Small intestine (tissue), 7 donors: ENCODE measurements around the gene SP3. TPM values are rescaled to one million over a fixed set of nuclear protein-coding genes. Genes with fewer than 3 reads are reported as not detected.

Experiments used
- DNase-seq, 2 donors: peaks; one replicate each; pipeline versions ENCODE4 v3.0.0 to v3.0.0-alpha.2; 2013
- FAIRE-seq: peaks from 2 replicates; lab custom pipeline; 2012; peaks lifted over from hg19 to GRCh38; lab: Jason Lieb, UNC
- H3K27ac ChIP-seq, 3 donors: one replicate each; pipeline ENCODE4 v1.5.1; 2013; ENCODE audit warnings: low read length in 2 of 3, mild to moderate bottlenecking in 2 of 3, control low read depth in 1 of 3, inconsistent platforms in 1 of 3, low read depth in 1 of 3, moderate library complexity in 1 of 3
- H3K27me3 ChIP-seq, 3 donors: one replicate each; pipeline ENCODE4 v1.6.1; 2013; ENCODE audit warnings: low read length in 3 of 3, inconsistent platforms in 1 of 3; ENCODE audit not compliant: control insufficient read depth in 3 of 3, insufficient read depth in 3 of 3
- H3K36me3 ChIP-seq, 3 donors: one replicate each; pipeline ENCODE4 v1.6.1; 2013; ENCODE audit warnings: low read length in 3 of 3, inconsistent platforms in 1 of 3, low read depth in 1 of 3, mild to moderate bottlenecking in 1 of 3, moderate library complexity in 1 of 3; ENCODE audit not compliant: control insufficient read depth in 3 of 3, insufficient read depth in 2 of 3
- H3K4me1 ChIP-seq, 3 donors: one replicate each; pipeline ENCODE4 v1.6.1; 2013; ENCODE audit warnings: low read length in 2 of 3, inconsistent platforms in 1 of 3, low read depth in 1 of 3, mild to moderate bottlenecking in 1 of 3, moderate library complexity in 1 of 3; ENCODE audit not compliant: control insufficient read depth in 3 of 3, insufficient read depth in 2 of 3
- H3K4me3 ChIP-seq, 3 donors: one replicate each; pipeline ENCODE4 v1.5.1; 2013; ENCODE audit warnings: low read length in 3 of 3, control low read depth in 1 of 3, inconsistent platforms in 1 of 3, low read depth in 1 of 3, mild to moderate bottlenecking in 1 of 3, moderate library complexity in 1 of 3
- H3K9me3 ChIP-seq, 2 donors: one replicate each; pipeline ENCODE4 v1.6.1; 2013; ENCODE audit warnings: low read depth in 1 of 2, low read length in 1 of 2; ENCODE audit not compliant: control insufficient read depth in 2 of 2, insufficient read depth in 1 of 2
- WGBS, 3 donors: extraction: QIAGEN DNeasy Blood & Tissue Kit; methylation state at CpG; one replicate each; pipeline ENCODE4 v1.1.7; 2013; 5-methylcytosine and 5-hydroxymethylcytosine counted together
- polyA plus RNA-seq, 4 donors: library from polyadenylated mRNA; stranded (reverse) in 3 of 4; unstranded in 1 of 4; fragments of 200-250 nt in 3 of 4; fragments of 120-200 nt in 1 of 4; gene quantifications; one replicate each; pipeline versions ENCODE4 v1.2.1 to v1.2.3, GENCODE V29; 2013
- donor health status: healthy with polysubstance abuse.
- donor health status: control.
- donor health status: control.
- donor health status: Bipolar disorder and iron deficiency.
- donor health status: healthy.

Gene SP3
- polyA plus RNA-seq, 4 donors = 15.0 to 79.8 (median 19.1) TPM

DNA sequence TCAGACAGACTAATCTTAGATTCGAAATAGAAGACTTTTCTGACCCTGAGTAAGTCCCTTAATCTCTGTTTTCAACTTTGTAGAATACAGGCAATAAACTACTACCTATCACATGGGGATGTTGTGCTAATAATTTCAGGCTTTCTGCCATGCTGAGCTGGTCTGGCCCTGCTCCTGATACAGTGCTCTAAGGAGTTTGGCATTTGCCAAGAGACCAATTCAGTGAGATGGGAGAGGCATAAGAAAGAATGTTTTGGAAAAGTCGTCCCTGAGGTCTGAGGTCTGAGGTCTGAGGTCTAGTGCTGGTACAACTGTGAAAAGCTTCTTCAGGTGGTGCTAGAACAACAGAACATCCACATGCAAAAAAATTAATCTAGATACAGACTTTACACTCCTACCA, 35.9 kb upstream of the SP3 start:
- 40 to 47% (median 46%) methylated on average over 2 of the region's 2 CpGs for WGBS, 3 donors
- no peaks in the 10 kb centered on the region for H3K9me3 ChIP-seq
- H3K36me3 ChIP-seq = no peaks in the 10 kb centered on the region
- no peak overlapping the region for H3K27ac ChIP-seq
- H3K4me3 ChIP-seq = no peak overlapping the region
- no peak for FAIRE-seq
- DNase-seq = no peak
- peaks cover 2 to 34% (median 8%) of the 10 kb centered on the region in 3 donors for H3K4me1 ChIP-seq
- no peaks in the 10 kb centered on the region for H3K27me3 ChIP-seq

DNA sequence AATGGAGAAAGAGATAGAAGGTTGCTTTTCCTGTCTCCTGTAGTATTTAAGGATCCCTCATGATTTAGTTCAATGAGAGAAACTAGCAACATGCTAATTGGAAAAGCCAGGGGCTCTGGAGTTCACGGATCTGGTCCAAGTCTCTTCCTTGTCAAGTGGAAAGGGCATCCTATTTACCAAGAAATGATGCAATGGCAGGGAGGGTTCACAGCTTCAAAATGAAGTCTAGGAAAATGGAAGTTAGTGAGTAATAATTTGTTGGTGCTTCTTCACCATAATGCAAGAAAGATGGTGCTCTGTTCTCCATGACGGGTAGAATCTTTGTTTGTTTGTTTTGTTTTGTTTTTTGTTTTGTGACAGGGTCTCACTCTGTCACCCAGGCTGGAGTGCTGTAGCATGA, 34.6 kb upstream of the SP3 start:
- no peak for DNase-seq
- no peak overlapping the region for H3K27ac ChIP-seq
- no peaks in the 10 kb centered on the region for H3K27me3 ChIP-seq
- H3K36me3 ChIP-seq = no peaks in the 10 kb centered on the region
- no peaks in the 10 kb centered on the region for H3K9me3 ChIP-seq
- FAIRE-seq = no peak
- no peak overlapping the region for H3K4me3 ChIP-seq
- 88 to 96% (median 91%) methylated on average over 2 of the region's 2 CpGs for WGBS, 3 donors
- peaks cover 2 to 24% (median 8%) of the 10 kb centered on the region in 3 donors for H3K4me1 ChIP-seq

DNA sequence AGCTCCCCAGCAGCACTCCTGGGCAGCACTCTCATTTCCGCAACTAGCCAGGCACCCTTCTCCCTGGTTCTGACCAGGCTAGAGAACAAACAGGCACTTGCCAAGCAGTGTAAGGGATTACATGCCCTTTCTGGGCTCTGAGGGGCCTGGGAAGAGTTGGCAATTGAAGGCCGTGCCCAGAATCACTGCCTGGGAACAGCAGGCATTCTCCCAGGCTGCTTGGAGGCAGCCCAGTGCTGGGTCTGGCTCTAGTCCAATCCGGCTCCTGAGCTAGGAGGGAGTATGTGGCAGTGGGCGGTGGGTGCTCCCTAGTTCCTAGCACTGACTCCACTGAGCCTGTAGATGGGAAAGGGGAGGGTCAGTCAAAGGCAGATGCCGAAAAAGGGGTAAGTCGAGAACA, 34.1 kb upstream of the SP3 start:
- DNase-seq (no peak), FAIRE-seq (no peak)
- Histone ChIP-seq H3K4me3 (no peak overlapping the region), H3K27ac (no peak overlapping the region), H3K4me1 (peaks cover 2 to 19% (median 7%) of the 10 kb centered on the region in 3 donors), H3K9me3 (no peaks in the 10 kb centered on the region), H3K36me3 (no peaks in the 10 kb centered on the region), H3K27me3 (no peaks in the 10 kb centered on the region)
- 84 to 90% (median 89%) methylated on average over 6 of the region's 6 CpGs for WGBS, 3 donors

DNA sequence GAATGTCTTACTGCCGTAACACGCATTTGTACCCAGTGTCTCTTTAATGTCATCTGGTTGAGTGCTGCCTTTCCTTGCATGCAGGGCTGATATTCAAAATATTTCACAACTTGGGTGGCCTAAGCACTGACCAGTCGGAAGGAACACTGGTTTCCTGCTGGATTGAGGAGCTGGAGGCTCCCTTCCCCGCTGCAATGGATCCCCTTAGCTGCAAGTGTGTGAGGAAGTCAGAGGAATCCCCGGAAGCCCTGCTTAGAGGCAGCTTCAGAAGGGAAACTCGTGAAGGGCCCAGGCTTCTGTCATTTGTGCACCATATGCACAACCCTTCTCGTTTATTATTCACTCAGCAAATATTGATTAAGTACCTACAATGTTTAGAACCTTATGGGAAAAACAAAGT, 33.2 kb upstream of the SP3 start:
- peak overlapping the region in 1 of 3 donors; percentile 5 for H3K27ac ChIP-seq
- FAIRE-seq (no peak), DNase-seq (peak in 1 of 2 donors; percentile 26)
- no peaks in the 10 kb centered on the region for H3K36me3 ChIP-seq
- H3K27me3 ChIP-seq = no peaks in the 10 kb centered on the region
- 50 to 72% (median 63%) methylated on average over 7 of the region's 7 CpGs for WGBS, 3 donors
- no peaks in the 10 kb centered on the region for H3K9me3 ChIP-seq
- H3K4me1 ChIP-seq = peaks cover 2 to 12% (median 6%) of the 10 kb centered on the region in 3 donors
- no peak overlapping the region for H3K4me3 ChIP-seq

DNA sequence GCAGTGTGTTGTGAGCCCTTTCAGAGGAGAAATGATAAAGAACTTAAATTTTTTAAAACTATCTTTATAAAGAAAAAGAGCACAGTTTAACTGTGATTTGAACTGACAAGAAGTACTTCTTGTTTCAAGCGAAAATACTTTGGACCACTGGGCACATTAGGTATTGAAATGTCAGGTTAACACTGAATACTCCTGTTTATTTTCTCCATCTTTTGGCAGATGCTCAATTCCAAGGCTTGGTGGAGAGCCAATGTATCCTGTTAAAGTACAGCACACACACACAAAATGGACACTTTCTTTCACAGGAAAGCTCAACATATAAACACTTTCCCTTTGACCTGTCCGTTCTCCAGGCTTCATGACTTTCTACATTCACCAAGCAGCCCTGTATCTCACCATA, 32.6 kb upstream of the SP3 start:
- H3K27me3 ChIP-seq = no peaks in the 10 kb centered on the region
- FAIRE-seq = no peak
- no peaks in the 10 kb centered on the region for H3K36me3 ChIP-seq
- DNase-seq = no peak
- H3K4me1 ChIP-seq = peaks cover 2 to 6% (median 5%) of the 10 kb centered on the region in 3 donors
- H3K4me3 ChIP-seq = no peak overlapping the region
- WGBS, 3 donors = 68 to 82% (median 71%) methylated on average over 2 of the region's 2 CpGs
- peak overlapping the region in 1 of 3 donors; percentile 22 for H3K27ac ChIP-seq
- H3K9me3 ChIP-seq = no peaks in the 10 kb centered on the region

DNA sequence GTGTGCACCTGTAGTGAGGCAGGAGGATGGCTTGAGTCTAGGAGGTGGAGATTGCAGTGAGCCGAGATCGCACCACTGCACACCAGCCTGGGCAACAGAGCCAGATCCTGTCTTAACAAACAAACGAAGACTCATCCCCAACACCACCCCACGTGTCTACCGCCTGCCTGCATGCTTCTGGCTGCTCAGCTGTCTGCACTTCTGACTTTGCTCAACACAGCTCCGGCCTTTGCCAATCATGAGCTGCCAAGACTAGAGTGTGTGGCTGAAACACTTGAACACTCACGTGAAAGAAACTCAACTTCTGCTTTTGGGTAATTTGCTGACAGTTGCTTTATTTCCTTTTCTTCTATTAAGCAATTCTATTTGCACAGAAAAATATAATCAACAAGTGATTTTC, 32.1 kb upstream of the SP3 start:
- Histone ChIP-seq H3K27ac (peak overlapping the region in 1 of 3 donors; percentile 51), H3K36me3 (no peaks in the 10 kb centered on the region), H3K4me1 (peaks cover 2 to 6% (median 4%) of the 10 kb centered on the region in 3 donors), H3K4me3 (no peak overlapping the region), H3K9me3 (no peaks in the 10 kb centered on the region), H3K27me3 (no peaks in the 10 kb centered on the region)
- DNase-seq = no peak
- WGBS, 3 donors = 53 to 84% (median 84%) methylated on average over 7 of the region's 7 CpGs
- FAIRE-seq = no peak

DNA sequence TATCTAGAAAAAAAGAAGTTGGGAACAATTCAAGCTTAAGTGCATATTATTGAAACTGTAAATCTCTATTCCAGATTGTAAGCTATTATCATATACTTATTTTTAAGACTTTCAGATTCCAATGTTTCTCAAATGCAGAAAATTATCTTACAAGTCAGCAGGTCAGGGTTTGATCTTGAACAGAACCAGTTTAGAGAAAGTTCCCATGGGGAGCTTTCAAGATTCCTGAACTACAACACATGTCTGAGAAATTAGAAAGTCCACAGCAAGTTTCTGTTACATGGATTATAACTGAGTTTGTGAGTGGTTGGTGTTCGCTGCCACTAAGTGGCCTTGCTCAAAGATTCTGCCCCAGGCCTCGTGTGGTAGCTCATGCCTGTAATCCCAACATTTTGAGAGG, 31.6 kb upstream of the SP3 start:
- H3K9me3 ChIP-seq = no peaks in the 10 kb centered on the region
- no peaks in the 10 kb centered on the region for H3K36me3 ChIP-seq
- H3K4me1 ChIP-seq = peaks cover 2 to 8% (median 4%) of the 10 kb centered on the region in 3 donors
- no peaks in the 10 kb centered on the region for H3K27me3 ChIP-seq
- peak overlapping the region in 1 of 3 donors; percentile 51 for H3K27ac ChIP-seq
- WGBS, 3 donors = 32 to 80% (median 79%) methylated on average over 2 of the region's 2 CpGs
- H3K4me3 ChIP-seq = no peak overlapping the region
- FAIRE-seq (no peak), DNase-seq (no peak)

DNA sequence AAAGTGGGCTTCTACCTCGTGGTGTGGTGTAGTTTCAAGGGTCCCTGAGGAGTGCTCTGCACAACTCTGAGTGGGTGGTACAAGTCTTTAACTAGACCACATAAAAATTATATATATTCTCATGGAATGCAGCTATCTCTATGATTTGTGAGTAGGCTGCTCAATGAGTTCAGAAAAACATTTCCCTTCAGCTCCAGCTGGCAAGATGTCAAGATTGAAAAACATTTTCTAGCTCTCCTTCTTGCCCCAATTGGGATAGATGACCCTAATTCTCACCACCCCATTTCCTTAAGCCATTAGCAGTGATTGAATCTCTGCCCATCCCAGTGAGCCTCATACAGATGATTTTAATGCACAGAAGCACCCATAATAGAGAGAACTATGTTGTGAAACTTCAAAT, 28.3 kb upstream of the SP3 start:
- H3K4me1 ChIP-seq = peaks cover 2 to 7% (median 4%) of the 10 kb centered on the region in 3 donors
- 28 to 62% (median 35%) methylated on average over 1 of the region's 1 CpG for WGBS, 3 donors
- DNase-seq (no peak), FAIRE-seq (no peak)
- no peaks in the 10 kb centered on the region for H3K9me3 ChIP-seq
- H3K4me3 ChIP-seq = no peak overlapping the region
- no peak overlapping the region for H3K27ac ChIP-seq
- no peaks in the 10 kb centered on the region for H3K27me3 ChIP-seq
- H3K36me3 ChIP-seq = no peaks in the 10 kb centered on the region
